Measurements from ENCODE around the gene MLPH. TPM values are rescaled to one million over a fixed set of nuclear protein-coding genes. Genes with fewer than 3 reads are reported as not detected.
A peak's percentile ranks its signal among the peaks of the same experiment; 100 is the strongest.

Gene MLPH
- total and polyA plus RNA-seq, 7 experiments from 2014 or later: not detected

DNA sequence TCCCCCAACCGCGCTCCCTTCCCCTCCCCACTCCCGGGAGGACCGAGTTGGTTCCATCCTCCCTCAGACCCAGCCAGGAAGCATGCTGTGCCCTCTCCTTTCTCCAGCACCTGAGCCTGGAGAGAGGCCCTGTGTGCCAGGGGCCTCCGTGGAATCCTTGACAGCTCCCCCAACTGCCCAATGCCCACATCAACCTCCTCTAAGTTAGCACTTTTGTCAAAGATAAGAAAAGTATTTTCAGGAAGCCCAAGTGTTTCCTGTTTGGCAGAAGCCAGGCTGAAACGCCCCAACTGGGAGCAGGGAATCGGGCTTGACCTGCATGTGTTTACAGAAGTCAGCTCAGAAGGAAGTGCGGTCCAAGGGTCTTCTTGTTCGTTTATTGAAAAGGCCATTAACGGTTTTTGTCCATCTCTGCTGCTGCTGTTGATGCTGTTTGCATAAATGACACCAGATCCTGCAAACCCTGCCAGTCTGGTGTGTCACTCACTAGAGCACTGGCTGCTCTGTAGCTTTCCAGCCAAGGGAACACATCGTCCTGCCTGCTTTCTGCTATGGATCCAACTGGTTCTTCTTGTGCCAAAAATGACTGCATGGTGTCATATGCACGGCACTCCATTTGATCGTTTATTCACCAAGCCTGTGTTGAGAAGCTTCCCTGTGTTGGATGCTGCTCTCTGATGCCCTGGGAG is 37.7 kb upstream of the MLPH start:
- DNase-seq (no peak), ATAC-seq (no peak)
- no peaks in the 10 kb centered on the region for H3K36me3 Mint-ChIP-seq
- intact Hi-C loops (cut with micrococcal nuclease): no loop called here
- no peaks in the 10 kb centered on the region for H3K27me3 Mint-ChIP-seq
- H3K4me3 Mint-ChIP-seq: no peak overlapping the region
- H3K9me3 ChIP-seq (ENCODE audit: control insufficient read depth in 2 of 3, low read length in 3 of 3): no peaks in the 10 kb centered on the region
- H3K4me1 ChIP-seq (ENCODE audit: control insufficient read depth in 2 of 2, insufficient read depth in 2 of 2, low read length in 2 of 2): no peaks in the 10 kb centered on the region
- H3K27ac Mint-ChIP-seq: peak overlapping the region in 4 of 9 donors; percentile 11 to 51 (median 40)
- H3K27me3 ChIP-seq (ENCODE audit: control insufficient read depth in 2 of 2, insufficient read depth in 2 of 2, low read length in 2 of 2): no peaks in the 10 kb centered on the region
- H3K27ac ChIP-seq (ENCODE audit: low read depth, low read length): no peak overlapping the region
- peaks cover 8 to 34% (median 21%) of the 10 kb centered on the region in 7 donors for H3K4me1 Mint-ChIP-seq
- CTCF ChIA-PET: interaction anchor here (0.7 to 1.7 kb wide), 3 partner anchors 9 to 122 kb away, joined by 3 to 6 read pairs (median 4); no protein-coding TSS in a partner anchor
- H3K36me3 ChIP-seq (ENCODE audit: control insufficient read depth in 2 of 3, insufficient read depth in 3 of 3, low read length in 3 of 3): no peaks in the 10 kb centered on the region
- H3K4me3 ChIP-seq (ENCODE audit: low read length): no peak overlapping the region
- POLR2A ChIA-PET: interaction anchor here (0.7 to 1.4 kb wide), 4 partner anchors 8 to 19 kb away, joined by 3 to 5 read pairs (median 4); no protein-coding TSS in a partner anchor
- peaks cover 0 to 2% (median 0%) of the 10 kb centered on the region in 11 donors for H3K9me3 Mint-ChIP-seq

GRCh38 chr2:237450108-237450507 is 36.9 kb upstream of the MLPH start:
- no peak overlapping the region for H3K4me3 ChIP-seq (ENCODE audit: low read length)
- H3K36me3 Mint-ChIP-seq: no peaks in the 10 kb centered on the region
- H3K4me1 Mint-ChIP-seq: peaks cover 8 to 32% (median 17%) of the 10 kb centered on the region in 7 donors
- H3K27ac ChIP-seq (ENCODE audit: low read depth, low read length): no peak overlapping the region
- H3K27ac Mint-ChIP-seq: peak overlapping the region in 3 of 9 donors; percentile 11 to 79 (median 22)
- peaks cover 0 to 2% (median 0%) of the 10 kb centered on the region in 11 donors for H3K9me3 Mint-ChIP-seq
- ChIA-PET POLR2A (interaction anchor here (0.9 to 1.4 kb wide), 3 partner anchors 8 to 20 kb away, joined by 3 to 5 read pairs (median 4); no protein-coding TSS in a partner anchor), CTCF (interaction anchor here (1.8 kb wide), 1 partner anchor 30 kb away, joined by 9 read pairs; no protein-coding TSS in a partner anchor)
- no peaks in the 10 kb centered on the region for H3K27me3 Mint-ChIP-seq
- no peak for DNase-seq
- no peak overlapping the region for H3K4me3 Mint-ChIP-seq
- H3K4me1 ChIP-seq (ENCODE audit: control insufficient read depth in 2 of 2, insufficient read depth in 2 of 2, low read length in 2 of 2): no peaks in the 10 kb centered on the region
- H3K9me3 ChIP-seq (ENCODE audit: control insufficient read depth in 2 of 3, low read length in 3 of 3): no peaks in the 10 kb centered on the region
- intact Hi-C loops (cut with micrococcal nuclease): no loop called here
- no peaks in the 10 kb centered on the region for H3K36me3 ChIP-seq (ENCODE audit: control insufficient read depth in 2 of 3, insufficient read depth in 3 of 3, low read length in 3 of 3)
- no peak for ATAC-seq
- H3K27me3 ChIP-seq (ENCODE audit: control insufficient read depth in 2 of 2, insufficient read depth in 2 of 2, low read length in 2 of 2): no peaks in the 10 kb centered on the region

DNA sequence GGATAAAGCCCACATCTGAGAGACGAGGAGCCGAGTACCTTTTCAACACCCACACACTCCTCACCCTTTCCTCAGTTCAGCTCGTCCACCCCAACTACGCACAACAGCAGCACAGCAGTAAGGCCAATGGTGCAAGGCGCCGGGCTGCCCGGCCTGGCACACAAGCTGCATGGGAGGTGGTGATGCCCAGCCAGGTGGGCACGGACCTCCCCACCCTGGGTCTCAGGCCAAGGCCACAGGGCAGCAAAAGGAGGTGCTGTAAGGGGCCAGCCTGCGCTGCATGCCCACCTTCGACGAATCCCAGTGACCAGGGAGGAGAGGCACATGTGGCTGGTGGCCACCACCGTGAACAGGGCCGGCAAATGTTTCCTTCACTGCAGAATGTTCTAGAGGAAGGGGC is 36.5 kb upstream of the MLPH start:
- no peak overlapping the region for H3K27ac Mint-ChIP-seq
- H3K4me3 Mint-ChIP-seq: no peak overlapping the region
- ChIA-PET CTCF (interaction anchor here (0.9 to 1.8 kb wide), 2 partner anchors 29 to 30 kb away, joined by 3 to 9 read pairs; no protein-coding TSS in a partner anchor), POLR2A (interaction anchor here (0.8 to 1.4 kb wide), 3 partner anchors 8 to 15 kb away, joined by 3 to 5 read pairs (median 4); no protein-coding TSS in a partner anchor)
- Histone ChIP-seq H3K4me3 (ENCODE audit: low read length) (no peak overlapping the region), H3K4me1 (ENCODE audit: control insufficient read depth in 2 of 2, insufficient read depth in 2 of 2, low read length in 2 of 2) (no peaks in the 10 kb centered on the region), H3K9me3 (ENCODE audit: control insufficient read depth in 2 of 3, low read length in 3 of 3) (no peaks in the 10 kb centered on the region), H3K36me3 (ENCODE audit: control insufficient read depth in 2 of 3, insufficient read depth in 3 of 3, low read length in 3 of 3) (no peaks in the 10 kb centered on the region), H3K27ac (ENCODE audit: low read depth, low read length) (no peak overlapping the region), H3K27me3 (ENCODE audit: control insufficient read depth in 2 of 2, insufficient read depth in 2 of 2, low read length in 2 of 2) (no peaks in the 10 kb centered on the region)
- DNase-seq (no peak), ATAC-seq (no peak)
- intact Hi-C loops (cut with micrococcal nuclease): no loop called here
- peaks cover 0 to 2% (median 0%) of the 10 kb centered on the region in 11 donors for H3K9me3 Mint-ChIP-seq
- H3K36me3 Mint-ChIP-seq: no peaks in the 10 kb centered on the region
- H3K4me1 Mint-ChIP-seq: peaks cover 8 to 28% (median 17%) of the 10 kb centered on the region in 7 donors
- no peaks in the 10 kb centered on the region for H3K27me3 Mint-ChIP-seq

DNA sequence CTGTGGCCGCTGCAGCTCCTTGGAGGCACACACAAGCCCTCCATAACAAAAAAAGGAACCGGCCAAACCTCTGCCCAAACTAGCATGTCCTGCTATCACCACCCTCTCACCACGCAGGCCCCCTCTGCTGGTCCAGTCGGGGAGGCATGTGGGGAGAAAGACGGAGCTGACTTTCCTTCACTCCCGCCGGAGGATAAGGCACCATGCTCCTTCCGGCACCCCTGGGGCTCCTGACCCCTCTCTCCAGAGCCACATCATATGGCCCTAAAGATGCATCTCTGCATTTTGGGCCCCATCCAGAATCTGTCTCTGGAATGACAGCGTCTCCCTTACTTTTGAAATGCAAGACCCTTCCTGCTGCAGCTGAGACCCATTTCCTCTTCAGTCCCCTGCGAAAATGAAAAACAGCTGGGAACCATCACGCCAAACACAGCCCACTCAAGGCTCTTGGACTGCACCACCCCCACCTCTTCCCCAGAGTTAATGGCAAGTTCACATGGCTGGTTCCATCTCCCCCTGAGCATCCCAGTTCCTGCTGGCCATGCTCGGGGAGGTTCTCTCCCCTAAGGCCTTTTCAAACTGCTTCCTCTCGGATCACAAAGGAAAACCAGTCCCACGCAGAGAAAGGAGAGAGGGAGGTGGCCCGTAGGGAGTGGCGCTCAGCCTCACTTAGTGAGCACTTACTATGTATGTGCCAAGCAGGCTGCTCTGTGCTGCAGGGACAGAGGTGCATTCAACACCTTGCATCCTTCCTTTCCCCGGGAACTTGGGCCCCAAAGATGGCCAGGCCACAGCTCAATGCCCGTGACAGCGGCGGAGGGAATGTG is 35.2 kb upstream of the MLPH start:
- Mint-ChIP-seq H3K27ac (no peak overlapping the region), H3K9me3 (peaks cover 0 to under 1% (median 0%) of the 10 kb centered on the region in 11 donors), H3K36me3 (no peaks in the 10 kb centered on the region), H3K27me3 (no peaks in the 10 kb centered on the region), H3K4me3 (no peak overlapping the region), H3K4me1 (peaks cover 8 to 30% (median 17%) of the 10 kb centered on the region in 7 donors)
- POLR2A ChIA-PET: interaction anchor here (0.8 kb wide), 1 partner anchor 9 kb away, joined by 3 read pairs; no protein-coding TSS in a partner anchor
- no peaks in the 10 kb centered on the region for H3K36me3 ChIP-seq (ENCODE audit: control insufficient read depth in 2 of 3, insufficient read depth in 3 of 3, low read length in 3 of 3)
- intact Hi-C loops (cut with micrococcal nuclease): no loop called here
- CTCF ChIA-PET: interaction anchor here (0.6 to 1.8 kb wide), 3 partner anchors 30 to 32 kb away, joined by 3 to 9 read pairs (median 3); no protein-coding TSS in a partner anchor
- DNase-seq (no peak), ATAC-seq (no peak)
- no peaks in the 10 kb centered on the region for H3K4me1 ChIP-seq (ENCODE audit: control insufficient read depth in 2 of 2, insufficient read depth in 2 of 2, low read length in 2 of 2)
- H3K27me3 ChIP-seq (ENCODE audit: control insufficient read depth in 2 of 2, insufficient read depth in 2 of 2, low read length in 2 of 2): no peaks in the 10 kb centered on the region
- no peak overlapping the region for H3K27ac ChIP-seq (ENCODE audit: low read depth, low read length)
- H3K9me3 ChIP-seq (ENCODE audit: control insufficient read depth in 2 of 3, low read length in 3 of 3): no peaks in the 10 kb centered on the region
- no peak overlapping the region for H3K4me3 ChIP-seq (ENCODE audit: low read length)

GRCh38 chr2:237452861-237453260 is 34.2 kb upstream of the MLPH start:
- POLR2A ChIA-PET: no interaction called here
- Histone ChIP-seq H3K4me3 (ENCODE audit: low read length) (no peak overlapping the region), H3K27ac (ENCODE audit: low read depth, low read length) (no peak overlapping the region), H3K4me1 (ENCODE audit: control insufficient read depth in 2 of 2, insufficient read depth in 2 of 2, low read length in 2 of 2) (peaks cover 0 to under 1% of the 10 kb centered on the region in 2 donors), H3K36me3 (ENCODE audit: control insufficient read depth in 2 of 3, insufficient read depth in 3 of 3, low read length in 3 of 3) (no peaks in the 10 kb centered on the region), H3K9me3 (ENCODE audit: control insufficient read depth in 2 of 3, low read length in 3 of 3) (no peaks in the 10 kb centered on the region), H3K27me3 (ENCODE audit: control insufficient read depth in 2 of 2, insufficient read depth in 2 of 2, low read length in 2 of 2) (no peaks in the 10 kb centered on the region)
- peaks cover 0 to 7% (median 0%) of the 10 kb centered on the region in 11 donors for H3K9me3 Mint-ChIP-seq
- no peak for ATAC-seq
- no peaks in the 10 kb centered on the region for H3K27me3 Mint-ChIP-seq
- CTCF ChIA-PET: interaction anchor here (0.6 kb wide), 1 partner anchor 32 kb away, joined by 3 read pairs; no protein-coding TSS in a partner anchor
- DNase-seq: no peak
- H3K36me3 Mint-ChIP-seq: peaks cover 0 to 3% (median 0%) of the 10 kb centered on the region in 5 donors
- no peak overlapping the region for H3K4me3 Mint-ChIP-seq
- intact Hi-C loops (cut with micrococcal nuclease): no loop called here
- peaks cover 8 to 24% (median 17%) of the 10 kb centered on the region in 7 donors for H3K4me1 Mint-ChIP-seq
- H3K27ac Mint-ChIP-seq: no peak overlapping the region

DNA sequence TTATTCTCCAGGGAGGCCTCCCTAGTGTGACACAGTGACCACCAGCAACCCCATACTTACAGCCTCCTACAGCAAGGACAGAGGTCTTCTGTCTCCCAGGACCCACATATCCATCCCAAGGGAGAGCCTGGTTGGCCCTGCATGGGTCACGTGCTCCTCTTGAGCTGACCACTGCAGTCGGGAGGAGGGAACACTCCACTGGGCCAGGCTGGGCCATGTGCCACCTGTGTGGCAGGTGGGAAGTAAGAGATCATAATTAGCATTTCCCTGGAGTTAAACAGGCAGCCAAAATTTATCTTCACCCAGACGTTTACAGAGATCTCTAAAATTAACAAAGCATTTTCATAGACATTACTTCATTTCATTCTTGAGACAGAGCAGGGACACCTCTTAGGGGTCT is 33.4 kb upstream of the MLPH start:
- H3K27me3 Mint-ChIP-seq: no peaks in the 10 kb centered on the region
- H3K4me3 Mint-ChIP-seq: no peak overlapping the region
- peaks cover 0 to 8% of the 10 kb centered on the region in 2 donors for H3K4me1 ChIP-seq (ENCODE audit: control insufficient read depth in 2 of 2, insufficient read depth in 2 of 2, low read length in 2 of 2)
- H3K9me3 ChIP-seq (ENCODE audit: control insufficient read depth in 2 of 3, low read length in 3 of 3): no peaks in the 10 kb centered on the region
- H3K9me3 Mint-ChIP-seq: peaks cover 0 to 8% (median 0%) of the 10 kb centered on the region in 11 donors
- no peak for ATAC-seq
- peaks cover 15 to 32% (median 25%) of the 10 kb centered on the region in 7 donors for H3K4me1 Mint-ChIP-seq
- H3K27ac ChIP-seq (ENCODE audit: low read depth, low read length): no peak overlapping the region
- POLR2A ChIA-PET: no interaction called here
- CTCF ChIA-PET: no interaction called here
- DNase-seq: no peak
- intact Hi-C loops (cut with micrococcal nuclease): no loop called here
- peak overlapping the region in 3 of 9 donors; percentile 14 to 72 (median 71) for H3K27ac Mint-ChIP-seq
- H3K27me3 ChIP-seq (ENCODE audit: control insufficient read depth in 2 of 2, insufficient read depth in 2 of 2, low read length in 2 of 2): no peaks in the 10 kb centered on the region
- no peaks in the 10 kb centered on the region for H3K36me3 ChIP-seq (ENCODE audit: control insufficient read depth in 2 of 3, insufficient read depth in 3 of 3, low read length in 3 of 3)
- no peak overlapping the region for H3K4me3 ChIP-seq (ENCODE audit: low read length)
- peaks cover 0 to 3% (median 0%) of the 10 kb centered on the region in 5 donors for H3K36me3 Mint-ChIP-seq
